ENCODE measurements around the gene RRH.

RRH gene

DNA sequence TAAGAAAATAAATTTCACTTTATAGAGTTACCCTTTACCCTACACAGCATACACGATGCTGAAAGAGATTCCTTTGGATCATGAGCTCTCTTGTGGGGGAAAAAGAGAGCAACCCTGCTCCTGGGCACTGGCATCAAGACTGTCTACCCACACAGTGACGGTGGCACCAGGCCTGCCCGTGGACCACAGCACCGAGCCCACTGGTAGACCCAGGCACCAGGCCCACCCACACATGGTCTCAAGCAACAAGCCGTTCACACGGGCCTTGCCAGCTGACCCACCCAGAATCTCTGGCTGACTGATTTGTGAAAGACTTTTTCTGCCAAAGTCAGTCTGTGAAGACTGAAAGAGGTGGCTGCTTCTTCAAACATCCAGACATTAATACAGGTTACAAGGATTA, 32.7 kb upstream of the RRH start:
- H3K4me3 ChIP-seq (ENCODE audit: insufficient read depth, low read length, poor library complexity, severe bottlenecking), result no peak overlapping the region
- H3K9ac ChIP-seq (ENCODE audit: low read length), result no peak overlapping the region
- no peaks in the 10 kb centered on the region for H3K36me3 ChIP-seq (ENCODE audit: low read length)
- no peaks in the 10 kb centered on the region for H3K79me2 ChIP-seq (ENCODE audit: insufficient read depth, low read length)
- no peaks in the 10 kb centered on the region for H4K20me1 ChIP-seq (ENCODE audit: low read depth, low read length)
- TF ChIP-seq, protein P1, sequence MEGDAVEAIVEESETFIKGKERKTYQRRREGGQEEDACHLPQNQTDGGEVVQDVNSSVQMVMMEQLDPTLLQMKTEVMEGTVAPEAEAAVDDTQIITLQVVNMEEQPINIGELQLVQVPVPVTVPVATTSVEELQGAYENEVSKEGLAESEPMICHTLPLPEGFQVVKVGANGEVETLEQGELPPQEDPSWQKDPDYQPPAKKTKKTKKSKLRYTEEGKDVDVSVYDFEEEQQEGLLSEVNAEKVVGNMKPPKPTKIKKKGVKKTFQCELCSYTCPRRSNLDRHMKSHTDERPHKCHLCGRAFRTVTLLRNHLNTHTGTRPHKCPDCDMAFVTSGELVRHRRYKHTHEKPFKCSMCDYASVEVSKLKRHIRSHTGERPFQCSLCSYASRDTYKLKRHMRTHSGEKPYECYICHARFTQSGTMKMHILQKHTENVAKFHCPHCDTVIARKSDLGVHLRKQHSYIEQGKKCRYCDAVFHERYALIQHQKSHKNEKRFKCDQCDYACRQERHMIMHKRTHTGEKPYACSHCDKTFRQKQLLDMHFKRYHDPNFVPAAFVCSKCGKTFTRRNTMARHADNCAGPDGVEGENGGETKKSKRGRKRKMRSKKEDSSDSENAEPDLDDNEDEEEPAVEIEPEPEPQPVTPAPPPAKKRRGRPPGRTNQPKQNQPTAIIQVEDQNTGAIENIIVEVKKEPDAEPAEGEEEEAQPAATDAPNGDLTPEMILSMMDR (IDR thresholded peaks at IDR 0.05; ENCODE audit: insufficient read depth, low read length, poor library complexity, severe bottlenecking), result no peak
- no peak for TF ChIP-seq EZH2phosphoT487 (conservative IDR thresholded peaks at IDR 0.05; ENCODE audit: low read length)
- H2AFZ ChIP-seq (ENCODE audit: low read depth, low read length, severe bottlenecking), result no peak overlapping the region
- H3F3A ChIP-seq (ENCODE audit: insufficient read depth), result no peaks in the 10 kb centered on the region
- H3K27me3 ChIP-seq (ENCODE audit: low read length), result no peaks in the 10 kb centered on the region
- H3K9me3 ChIP-seq (ENCODE audit: insufficient read depth, low read length), result no peaks in the 10 kb centered on the region
- H3K27ac ChIP-seq (ENCODE audit: low read depth, low read length), result no peak overlapping the region
- no peak overlapping the region for H3K4me2 ChIP-seq (ENCODE audit: low read depth, low read length, poor library complexity, severe bottlenecking)
- H3K9me2 ChIP-seq (replicated peaks; ENCODE audit: insufficient read depth, low read length), result no peaks in the 10 kb centered on the region

DNA sequence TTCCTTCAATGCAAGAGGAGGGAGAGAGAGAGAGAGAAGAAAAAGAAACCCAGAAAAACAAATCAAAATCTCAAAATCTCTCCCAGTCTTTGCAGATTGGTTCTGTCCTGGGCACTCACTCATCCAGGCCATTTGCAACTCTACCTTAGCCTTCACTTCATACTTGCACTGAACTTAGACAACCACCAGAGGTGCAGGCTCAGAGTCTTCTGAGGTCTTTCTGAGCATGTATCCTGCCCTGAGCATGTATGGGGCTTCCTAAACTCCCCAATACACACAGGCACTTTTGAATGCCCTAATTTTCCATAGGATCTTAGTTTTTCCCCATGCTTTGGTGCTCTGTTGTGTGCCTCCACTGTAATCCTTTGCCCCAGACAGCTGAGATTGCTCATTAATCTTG, 28.9 kb upstream of the RRH start:
- Histone ChIP-seq H2AFZ (ENCODE audit: low read depth, low read length, severe bottlenecking) (no peak overlapping the region), H4K20me1 (ENCODE audit: low read depth, low read length) (no peaks in the 10 kb centered on the region), H3K9me2 (replicated peaks; ENCODE audit: insufficient read depth, low read length) (no peaks in the 10 kb centered on the region), H3F3A (ENCODE audit: insufficient read depth) (no peaks in the 10 kb centered on the region), H3K4me2 (ENCODE audit: low read depth, low read length, poor library complexity, severe bottlenecking) (no peak overlapping the region), H3K9me3 (ENCODE audit: insufficient read depth, low read length) (no peaks in the 10 kb centered on the region), H3K79me2 (ENCODE audit: insufficient read depth, low read length) (no peaks in the 10 kb centered on the region), H3K27me3 (ENCODE audit: low read length) (no peaks in the 10 kb centered on the region), H3K4me3 (ENCODE audit: insufficient read depth, low read length, poor library complexity, severe bottlenecking) (no peak overlapping the region), H3K36me3 (ENCODE audit: low read length) (no peaks in the 10 kb centered on the region), H3K9ac (ENCODE audit: low read length) (no peak overlapping the region), H3K27ac (ENCODE audit: low read depth, low read length) (no peak overlapping the region)
- TF ChIP-seq, protein P1 (IDR thresholded peaks at IDR 0.05; ENCODE audit: insufficient read depth, low read length, poor library complexity, severe bottlenecking), result no peak
- no peak for TF ChIP-seq EZH2phosphoT487 (conservative IDR thresholded peaks at IDR 0.05; ENCODE audit: low read length)

DNA sequence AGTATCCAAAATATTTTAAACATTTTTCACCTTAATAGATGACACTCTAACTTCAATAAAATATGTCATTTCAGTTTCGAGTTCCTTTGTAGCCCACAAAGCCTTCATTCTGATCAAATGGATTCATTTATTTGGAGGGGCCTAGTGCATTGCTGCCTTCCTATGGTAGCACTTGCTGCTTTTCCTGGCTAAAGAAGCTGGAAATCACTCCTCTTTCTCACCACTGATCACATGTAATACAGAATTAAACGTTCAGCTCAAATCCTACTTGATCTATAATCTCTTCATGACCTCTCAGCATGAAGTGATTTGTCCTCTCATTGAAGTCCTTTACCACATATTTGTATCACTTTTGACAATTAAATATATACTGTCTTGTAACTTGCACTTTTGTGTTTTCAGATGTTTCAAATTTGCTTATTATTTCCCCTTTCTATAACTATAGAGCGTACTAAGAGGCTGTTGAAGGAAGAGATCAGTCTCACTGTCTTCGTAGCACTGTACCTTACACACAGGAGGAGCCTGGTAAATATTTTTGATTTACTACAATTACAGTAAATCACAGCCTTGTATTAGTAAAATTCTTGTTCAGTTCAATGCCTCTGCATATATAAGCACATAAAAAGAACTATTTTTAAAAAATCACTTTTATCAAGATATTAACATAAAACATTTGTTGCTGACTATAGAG, 26.5 kb upstream of the RRH start:
- Histone ChIP-seq H3K9ac (ENCODE audit: low read length) (no peak overlapping the region), H3K36me3 (ENCODE audit: low read length) (no peaks in the 10 kb centered on the region), H3F3A (ENCODE audit: insufficient read depth) (no peaks in the 10 kb centered on the region), H3K9me3 (ENCODE audit: insufficient read depth, low read length) (no peaks in the 10 kb centered on the region), H3K27ac (ENCODE audit: low read depth, low read length) (no peak overlapping the region), H4K20me1 (ENCODE audit: low read depth, low read length) (no peaks in the 10 kb centered on the region), H2AFZ (ENCODE audit: low read depth, low read length, severe bottlenecking) (no peak overlapping the region), H3K9me2 (replicated peaks; ENCODE audit: insufficient read depth, low read length) (no peaks in the 10 kb centered on the region), H3K4me3 (ENCODE audit: insufficient read depth, low read length, poor library complexity, severe bottlenecking) (no peak overlapping the region), H3K4me2 (ENCODE audit: low read depth, low read length, poor library complexity, severe bottlenecking) (no peak overlapping the region), H3K79me2 (ENCODE audit: insufficient read depth, low read length) (no peaks in the 10 kb centered on the region), H3K27me3 (ENCODE audit: low read length) (no peaks in the 10 kb centered on the region)
- TF ChIP-seq, protein P1 (IDR thresholded peaks at IDR 0.05; ENCODE audit: insufficient read depth, low read length, poor library complexity, severe bottlenecking), result no peak
- no peak for TF ChIP-seq EZH2phosphoT487 (conservative IDR thresholded peaks at IDR 0.05; ENCODE audit: low read length)
